ENCODE data around the gene NEK2.

DNA sequence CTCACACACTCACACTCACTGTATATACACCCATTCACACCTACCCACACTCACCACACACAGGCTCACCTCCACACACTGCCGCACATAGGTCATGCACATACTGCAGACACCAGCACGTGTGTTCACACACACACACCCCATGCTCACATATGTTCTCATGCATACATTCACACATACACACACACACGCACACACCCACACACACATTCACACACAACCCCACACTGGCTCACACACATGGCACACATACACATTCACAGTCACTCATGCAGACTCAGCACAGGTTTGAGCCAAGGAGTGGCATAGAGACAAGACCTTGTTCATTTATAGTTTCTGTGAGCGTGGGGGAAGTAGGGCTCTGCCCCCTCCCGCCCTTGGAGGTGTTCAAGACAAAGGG is 55.3 kb downstream of the NEK2 start:
- TF ChIP-seq CTCF (IDR thresholded peaks at IDR 0.05) (no peak), POLR2A (IDR thresholded peaks at IDR 0.05) (no peak), POLR2AphosphoS5 (IDR thresholded peaks at IDR 0.05; ENCODE audit: insufficient read depth in 1 of 2, low read depth in 1 of 2) (no peak)
